ENCODE data around the gene LMNA. TPM values are rescaled to one million over a fixed set of nuclear protein-coding genes. Genes with fewer than 3 reads are reported as not detected.

Gene LMNA
- total RNA-seq, 4 donors from 2014 or later, result 371 to 501 (median 419) TPM

- peak overlapping the region; percentile 69 to 95 (median 85) for H3K4me3 ChIP-seq
- no peaks in the 10 kb centered on the region for H3K27me3 ChIP-seq
- TF ChIP-seq POLR2A (IDR thresholded peaks at IDR 0.05), result no peak
- no peak for TF ChIP-seq EP300 (IDR thresholded peaks at IDR 0.05)
- no peak for TF ChIP-seq CTCF (IDR thresholded peaks at IDR 0.05)
- H3K9me3 ChIP-seq, result no peaks in the 10 kb centered on the region
- H3K36me3 ChIP-seq, result no peaks in the 10 kb centered on the region
- 7% methylated on average over 28 of the region's 61 CpGs for WGBS, 2 donors
- DNase-seq (ENCODE audit: low spot score in 2 of 2), result no peak
- H3K4me1 ChIP-seq, result peaks cover 0 to 36% (median 11%) of the 10 kb centered on the region in 4 donors
- H3K27ac ChIP-seq, result peak overlapping the region in 2 of 4 donors; percentile 18 to 81
Measured at GRCh38 chr1:156081180-156081916, 33.2 kb upstream of the LMNA start.

- TF ChIP-seq POLR2A (IDR thresholded peaks at IDR 0.05) (no peak), CTCF (IDR thresholded peaks at IDR 0.05) (no peak)
- no peaks in the 10 kb centered on the region for H3K9me3 ChIP-seq
- H3K4me3 ChIP-seq, result peak overlapping the region; percentile 69 to 95 (median 85)
- H3K36me3 ChIP-seq, result no peaks in the 10 kb centered on the region
- no peaks in the 10 kb centered on the region for H3K27me3 ChIP-seq
- peak overlapping the region in 3 of 4 donors; percentile 68 to 81 (median 79) for H3K27ac ChIP-seq
- no peak for DNase-seq (ENCODE audit: low spot score in 2 of 2)
- peaks cover 0 to 37% (median 11%) of the 10 kb centered on the region in 4 donors for H3K4me1 ChIP-seq
- WGBS, 2 donors, result 0 to 2% methylated on average over 8 to 9 of the region's 10 CpGs
Measured at GRCh38 chr1:156081917-156082308, 32.6 kb upstream of the LMNA start.

DNA sequence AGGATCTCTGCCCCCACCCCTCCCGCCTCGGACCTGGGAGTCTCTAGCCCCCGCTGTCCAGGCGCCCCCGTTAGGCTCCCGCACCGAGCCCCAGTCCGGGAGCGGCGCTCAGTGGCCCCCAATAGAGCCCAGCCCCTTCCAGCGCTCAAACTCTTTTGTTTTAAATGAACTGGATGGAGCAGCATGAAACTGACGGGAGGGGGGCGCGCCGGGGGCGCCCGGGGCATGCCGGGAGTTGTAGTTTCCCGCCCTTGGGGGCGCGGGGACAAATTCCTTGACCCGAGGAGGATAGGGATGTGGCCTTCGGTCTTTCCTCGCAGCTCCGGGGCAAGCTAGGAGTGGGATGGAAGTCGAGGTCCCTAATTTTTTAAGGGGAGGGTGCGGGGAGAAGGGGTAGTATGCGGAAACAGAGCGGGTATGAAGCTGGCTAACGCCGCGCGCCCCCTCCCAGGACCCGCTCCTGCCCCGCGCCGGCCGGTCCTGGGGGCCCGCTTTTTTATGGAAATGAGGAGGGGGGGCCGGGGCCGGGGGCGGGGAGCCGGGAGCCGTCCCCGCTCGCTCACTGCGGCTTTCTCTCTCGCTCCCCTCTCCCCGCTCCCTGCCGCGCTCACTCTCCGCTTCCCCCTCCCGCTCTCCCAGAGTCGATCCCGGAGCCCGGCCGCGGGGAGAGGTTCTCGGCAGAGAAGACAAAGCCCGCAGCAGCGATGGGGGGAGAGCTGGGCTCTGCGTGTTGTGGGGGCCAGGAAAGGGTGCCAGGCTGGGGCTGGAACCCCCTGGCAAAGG lies 32.0 kb upstream of the LMNA start, which contains the start of gene MEX3A:
MEX3A (minus strand) TSS at position 157 of the 783 bp plus-strand sequence. CDS start 467 bp downstream, outside the sequence.
- Histone ChIP-seq H3K9me3 (no peaks in the 10 kb centered on the region), H3K4me1 (peaks cover 0 to 37% (median 11%) of the 10 kb centered on the region in 4 donors), H3K4me3 (peak within 1 kb of the TSS; percentile 69 to 95 (median 85)), H3K27me3 (no peaks in the 10 kb centered on the region), H3K36me3 (no peaks in the 10 kb centered on the region), H3K27ac (peak within 1 kb of the TSS; percentile 38 to 81 (median 74))
- DNase-seq (ENCODE audit: low spot score in 2 of 2), result peak in 1 of 2 donors; percentile 61
- TF ChIP-seq POLR2A (IDR thresholded peaks at IDR 0.05) (no peak), CTCF (IDR thresholded peaks at IDR 0.05) (peak in 1 of 5 experiments; percentile 25), EP300 (IDR thresholded peaks at IDR 0.05) (peak in 1 of 2 donors; percentile 58)
- 1% methylated on average over 23 to 61 of the region's 62 CpGs for WGBS, 2 donors

DNA sequence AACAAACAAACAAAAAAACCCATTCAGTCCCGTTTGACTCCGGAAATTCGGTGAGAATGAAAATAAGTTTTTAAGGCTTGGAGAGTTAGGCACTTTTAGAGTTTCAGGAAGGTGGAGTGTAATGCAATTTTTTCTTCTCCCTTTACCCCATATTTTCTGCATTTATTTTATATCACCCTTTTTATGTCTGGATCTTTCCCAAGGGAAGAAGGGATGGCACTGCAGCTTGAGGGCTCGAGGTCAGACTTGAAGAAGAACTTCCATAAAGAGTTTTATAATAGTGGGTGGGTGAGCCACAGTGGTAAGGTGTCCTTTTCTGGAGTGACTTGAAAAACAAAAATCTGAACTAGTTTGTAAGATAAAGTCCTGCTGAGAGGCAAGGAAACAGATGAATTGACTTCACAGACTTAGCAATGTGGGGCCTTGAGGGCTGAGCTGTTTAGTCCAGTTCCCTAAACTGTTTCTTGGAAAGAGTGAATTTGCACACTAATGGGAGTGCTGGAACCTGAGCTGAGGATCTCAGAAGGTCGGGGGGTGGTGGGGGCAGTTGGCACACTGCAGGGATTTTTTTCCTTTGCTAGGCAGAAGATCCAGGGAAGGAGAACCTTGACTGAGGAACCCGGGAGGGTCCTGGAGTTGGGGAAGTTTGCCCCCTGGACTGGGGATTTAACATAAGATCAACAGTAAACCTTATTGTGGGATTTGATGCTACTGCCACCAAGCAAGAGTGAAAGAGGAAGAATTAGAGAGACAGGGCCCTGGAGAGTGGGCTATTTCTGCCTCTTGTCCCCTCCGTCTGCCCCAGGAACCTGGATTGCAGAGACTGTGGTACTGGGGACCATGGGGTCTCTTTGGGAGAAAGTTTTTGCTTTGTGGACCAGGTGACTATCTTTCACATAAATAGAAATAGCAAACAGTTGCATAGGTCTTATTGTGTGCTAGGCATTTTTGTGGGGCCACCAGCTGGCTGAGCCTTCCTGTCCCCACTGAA lies 30.4 kb upstream of the LMNA start:
- Histone ChIP-seq H3K9me3 (no peaks in the 10 kb centered on the region), H3K27me3 (no peaks in the 10 kb centered on the region), H3K4me1 (peaks cover 0 to 37% (median 11%) of the 10 kb centered on the region in 4 donors), H3K36me3 (no peaks in the 10 kb centered on the region), H3K27ac (no peak overlapping the region), H3K4me3 (peak overlapping the region in 1 of 4 donors; percentile 84)
- 48 to 56% methylated on average over 7 of the region's 7 CpGs for WGBS, 2 donors
- no peak for TF ChIP-seq EP300 (IDR thresholded peaks at IDR 0.05)
- no peak for TF ChIP-seq POLR2A (IDR thresholded peaks at IDR 0.05)
- no peak for TF ChIP-seq CTCF (IDR thresholded peaks at IDR 0.05)
- DNase-seq (ENCODE audit: low spot score in 2 of 2), result no peak
